A673 (cell line): ENCODE measurements around the gene ABCG5.

Experiments
- EZH2 ChIP-seq: fragments of 200-600 bp; sonication (generic); IDR thresholded peaks from 2 replicates; pipeline ENCODE4 v1.6.1; 2017; ENCODE audit warnings: borderline replicate concordance, low read depth, mild to moderate bottlenecking, mixed read lengths, antibody characterized with exemption, low read length; ENCODE audit not compliant: poor library complexity, severe bottlenecking
- TF ChIP-seq, protein P1 (sequence below): fragments of 300-800, 200-600 bp; sonication (generic); conservative IDR thresholded peaks from 2 replicates; pipeline ENCODE4 v1.5.1; 2017; ENCODE audit warnings: low read depth, mild to moderate bottlenecking, antibody characterized with exemption, low read length, moderate library complexity, mixed read lengths

DNA sequence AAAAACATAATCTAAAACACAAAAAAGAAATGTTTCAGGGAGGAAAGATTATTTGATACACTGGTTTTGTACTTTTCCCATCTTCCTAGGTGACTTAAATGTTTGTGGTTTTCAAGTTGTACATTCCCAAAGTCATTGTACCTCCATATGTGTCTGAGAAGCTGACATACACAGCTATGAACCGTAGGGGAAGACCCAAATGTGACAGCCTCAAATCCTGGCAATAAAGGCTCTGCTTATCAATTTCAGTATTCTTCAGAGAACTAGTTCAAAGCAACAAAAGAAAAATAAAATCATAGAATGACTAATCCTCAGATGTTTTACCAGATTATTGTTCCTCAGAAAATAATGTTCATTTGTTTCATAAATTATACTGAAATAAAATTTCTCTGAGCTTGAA lies 62.3 kb downstream of the ABCG5 start:
- no peak for TF ChIP-seq EZH2
- TF ChIP-seq, protein P1, sequence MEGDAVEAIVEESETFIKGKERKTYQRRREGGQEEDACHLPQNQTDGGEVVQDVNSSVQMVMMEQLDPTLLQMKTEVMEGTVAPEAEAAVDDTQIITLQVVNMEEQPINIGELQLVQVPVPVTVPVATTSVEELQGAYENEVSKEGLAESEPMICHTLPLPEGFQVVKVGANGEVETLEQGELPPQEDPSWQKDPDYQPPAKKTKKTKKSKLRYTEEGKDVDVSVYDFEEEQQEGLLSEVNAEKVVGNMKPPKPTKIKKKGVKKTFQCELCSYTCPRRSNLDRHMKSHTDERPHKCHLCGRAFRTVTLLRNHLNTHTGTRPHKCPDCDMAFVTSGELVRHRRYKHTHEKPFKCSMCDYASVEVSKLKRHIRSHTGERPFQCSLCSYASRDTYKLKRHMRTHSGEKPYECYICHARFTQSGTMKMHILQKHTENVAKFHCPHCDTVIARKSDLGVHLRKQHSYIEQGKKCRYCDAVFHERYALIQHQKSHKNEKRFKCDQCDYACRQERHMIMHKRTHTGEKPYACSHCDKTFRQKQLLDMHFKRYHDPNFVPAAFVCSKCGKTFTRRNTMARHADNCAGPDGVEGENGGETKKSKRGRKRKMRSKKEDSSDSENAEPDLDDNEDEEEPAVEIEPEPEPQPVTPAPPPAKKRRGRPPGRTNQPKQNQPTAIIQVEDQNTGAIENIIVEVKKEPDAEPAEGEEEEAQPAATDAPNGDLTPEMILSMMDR: no peak
